HCT116 (cell line): ENCODE measurements around the gene DNAJC10.

Source experiments
- CTCF ChIP-seq, 3 experiments: fragments of 200-600 bp in 1 of 3; sonication (generic) in 1 of 3; IDR thresholded peaks in 2 of 3; conservative IDR thresholded peaks in 1 of 3; 2 replicates each; pipeline ENCODE4 v1.5.1; 2012 to 2017; ENCODE audit warnings: low read depth in 2 of 3, low read length in 2 of 3, antibody characterized with exemption in 1 of 3, borderline replicate concordance in 1 of 3, control low read depth in 1 of 3, mild to moderate bottlenecking in 1 of 3, mixed read lengths in 1 of 3, mixed run types in 1 of 3, moderate library complexity in 1 of 3; ENCODE audit not compliant: insufficient read depth in 1 of 3
- JUND ChIP-seq: IDR thresholded peaks from 2 replicates; pipeline ENCODE4 v1.6.1; 2012
- TCF7L2 ChIP-seq: IDR thresholded peaks from 2 replicates; pipeline ENCODE4 v1.7.0; 2011; ENCODE audit warnings: borderline replicate concordance, inconsistent platforms; ENCODE audit not compliant: insufficient read depth, insufficient read length; ENCODE audit errors: extremely low read depth

- TF ChIP-seq JUND (no peak), TCF7L2 (no peak), CTCF (IDR thresholded peaks at IDR 0.05 in 2 of 3, conservative IDR thresholded peaks at IDR 0.05 in 1 of 3; ENCODE audit: borderline replicate concordance in 1 of 3, insufficient read depth in 1 of 3, low read depth in 2 of 3, low read length in 2 of 3) (no peak)
Observed at GRCh38 chr2:182715121-182715891, 751 bp upstream of the DNAJC10 start.
